Parathyroid adenoma (tissue), 2 donors: Measurements from ENCODE around the gene SNRPD3.

ENCODE experiments used
- H2AFZ ChIP-seq: fragments of 300-600 bp; sonication (generic); one replicate; pipeline ENCODE4 v1.7.0; 2017; ENCODE audit warnings: antibody characterized with exemption, mild to moderate bottlenecking
- H3K27ac ChIP-seq: fragments of 300-600 bp; sonication (generic); one replicate; pipeline ENCODE4 v1.7.0; 2017
- H3K27me3 ChIP-seq: fragments of 300-600 bp; sonication (generic); one replicate; pipeline ENCODE4 v1.7.0; 2017; ENCODE audit warnings: low read length; ENCODE audit not compliant: control insufficient read depth, insufficient read depth
- H3K36me3 ChIP-seq: fragments of 300-600 bp; sonication (generic); one replicate; pipeline ENCODE4 v1.7.0; 2017; ENCODE audit warnings: low read length; ENCODE audit not compliant: control insufficient read depth, insufficient read depth
- H3K4me1 ChIP-seq: fragments of 300-600 bp; sonication (generic); one replicate; pipeline ENCODE4 v1.7.0; 2017; ENCODE audit warnings: control low read depth
- H3K4me2 ChIP-seq: fragments of 300-600 bp; sonication (generic); one replicate; pipeline ENCODE4 v1.7.0; 2017; ENCODE audit warnings: low read length
- H3K4me3 ChIP-seq: fragments of 300-600 bp; sonication (generic); one replicate; pipeline ENCODE4 v1.7.0; 2017; ENCODE audit warnings: low read depth, low read length
- H3K79me2 ChIP-seq: fragments of 300-600 bp; sonication (generic); one replicate; pipeline ENCODE4 v1.7.0; 2017; ENCODE audit warnings: control low read depth
- H3K9ac ChIP-seq: fragments of 300-600 bp; sonication (generic); one replicate; pipeline ENCODE4 v1.7.0; 2017; ENCODE audit warnings: mild to moderate bottlenecking
- H3K9me3 ChIP-seq: fragments of 300-600 bp; sonication (generic); one replicate; pipeline ENCODE4 v1.7.0; 2017; ENCODE audit warnings: low read length; ENCODE audit not compliant: control insufficient read depth
- TF ChIP-seq, protein P1 (sequence below): fragments of 300-600 bp; sonication (generic); IDR thresholded peaks from one replicate; pipeline ENCODE4 v1.7.0; 2017; ENCODE audit warnings: antibody characterized with exemption, mild to moderate bottlenecking
- donor health status: primary hyperparathyroidism.

Gene SNRPD3

DNA sequence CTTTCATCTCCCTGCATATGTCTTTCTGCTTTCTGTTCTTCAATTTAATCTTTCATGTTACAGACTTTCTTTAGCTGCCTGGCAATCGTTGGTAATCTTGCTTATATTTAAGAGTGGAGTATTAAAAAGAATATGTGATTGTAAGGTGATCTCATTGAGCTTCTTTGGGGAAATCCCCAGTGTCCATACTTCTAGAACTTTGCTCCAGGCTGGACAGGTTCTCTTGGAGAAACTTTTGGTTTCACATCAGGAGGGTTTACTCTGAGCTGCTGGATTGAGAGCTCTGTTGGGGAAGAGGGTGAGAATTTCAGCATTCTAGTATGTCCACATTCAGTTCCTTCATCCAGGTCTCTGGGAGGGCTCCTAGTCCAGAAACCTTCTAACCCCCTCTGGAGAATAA is 21.0 kb downstream of the SNRPD3 start:
- Histone ChIP-seq H3K36me3 (no peaks in the 10 kb centered on the region), H3K27ac (no peak overlapping the region), H3K79me2 (no peaks in the 10 kb centered on the region)

DNA sequence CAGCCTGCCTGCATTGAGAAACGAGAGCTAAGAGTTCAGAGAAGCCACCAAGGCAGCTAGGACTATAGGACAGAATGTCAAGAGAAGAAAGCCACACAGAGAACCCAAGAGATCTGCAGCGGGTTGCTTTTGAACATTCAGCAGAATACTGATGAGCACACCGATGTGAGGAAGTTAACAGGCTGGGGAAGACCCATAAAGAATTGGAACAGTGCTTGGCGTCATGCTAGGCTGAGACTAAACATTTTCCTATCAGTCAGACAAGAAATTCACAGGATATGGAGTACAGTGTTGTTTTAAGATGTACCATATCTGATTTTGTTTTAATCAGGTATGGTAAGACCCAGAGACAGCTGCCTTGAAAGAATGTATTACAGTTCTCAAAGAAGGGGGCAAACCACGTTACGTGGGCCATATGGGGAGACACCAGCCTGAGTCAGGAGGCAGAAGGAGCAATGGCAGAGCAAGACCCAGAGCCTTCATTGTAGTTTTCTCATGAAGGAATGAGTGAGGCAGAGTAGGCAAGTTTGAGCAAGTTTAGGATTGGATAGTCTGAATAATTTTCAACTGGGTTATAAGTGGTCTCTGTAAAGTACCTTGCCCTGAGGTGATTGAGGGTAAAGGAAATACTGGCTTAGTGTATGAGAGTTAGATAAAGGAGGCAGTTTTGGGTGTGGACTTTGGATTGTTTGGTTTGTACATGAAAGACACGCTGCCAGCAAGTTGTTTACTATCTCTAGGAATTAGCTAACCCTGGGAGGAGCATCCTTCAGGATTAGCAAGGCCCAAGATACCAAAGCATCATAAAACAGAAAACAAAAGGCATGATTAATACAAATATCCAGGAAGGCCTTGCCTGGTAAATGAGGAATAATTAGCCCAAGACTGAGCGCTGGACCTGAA is 22.8 kb downstream of the SNRPD3 start:
- Histone ChIP-seq H3K27ac (no peak overlapping the region), H3K9ac (no peak overlapping the region), H3K4me1 (no peaks in the 10 kb centered on the region), H3K4me3 (no peak overlapping the region), H3K27me3 (no peaks in the 10 kb centered on the region), H2AFZ (no peak overlapping the region), H3K4me2 (no peak overlapping the region), H3K9me3 (no peaks in the 10 kb centered on the region), H3K79me2 (no peaks in the 10 kb centered on the region), H3K36me3 (no peaks in the 10 kb centered on the region)
- TF ChIP-seq, protein P1, sequence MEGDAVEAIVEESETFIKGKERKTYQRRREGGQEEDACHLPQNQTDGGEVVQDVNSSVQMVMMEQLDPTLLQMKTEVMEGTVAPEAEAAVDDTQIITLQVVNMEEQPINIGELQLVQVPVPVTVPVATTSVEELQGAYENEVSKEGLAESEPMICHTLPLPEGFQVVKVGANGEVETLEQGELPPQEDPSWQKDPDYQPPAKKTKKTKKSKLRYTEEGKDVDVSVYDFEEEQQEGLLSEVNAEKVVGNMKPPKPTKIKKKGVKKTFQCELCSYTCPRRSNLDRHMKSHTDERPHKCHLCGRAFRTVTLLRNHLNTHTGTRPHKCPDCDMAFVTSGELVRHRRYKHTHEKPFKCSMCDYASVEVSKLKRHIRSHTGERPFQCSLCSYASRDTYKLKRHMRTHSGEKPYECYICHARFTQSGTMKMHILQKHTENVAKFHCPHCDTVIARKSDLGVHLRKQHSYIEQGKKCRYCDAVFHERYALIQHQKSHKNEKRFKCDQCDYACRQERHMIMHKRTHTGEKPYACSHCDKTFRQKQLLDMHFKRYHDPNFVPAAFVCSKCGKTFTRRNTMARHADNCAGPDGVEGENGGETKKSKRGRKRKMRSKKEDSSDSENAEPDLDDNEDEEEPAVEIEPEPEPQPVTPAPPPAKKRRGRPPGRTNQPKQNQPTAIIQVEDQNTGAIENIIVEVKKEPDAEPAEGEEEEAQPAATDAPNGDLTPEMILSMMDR, result no peak

More for the DNA sequence above, 21.0 kb downstream of the SNRPD3 start:
- no peak overlapping the region for H2AFZ ChIP-seq
- H3K4me3 ChIP-seq, result no peak overlapping the region
- H3K9ac ChIP-seq, result no peak overlapping the region
- TF ChIP-seq, protein P1, result no peak
- H3K4me2 ChIP-seq, result no peak overlapping the region
- no peaks in the 10 kb centered on the region for H3K4me1 ChIP-seq
- H3K9me3 ChIP-seq, result no peaks in the 10 kb centered on the region
- no peaks in the 10 kb centered on the region for H3K27me3 ChIP-seq

DNA sequence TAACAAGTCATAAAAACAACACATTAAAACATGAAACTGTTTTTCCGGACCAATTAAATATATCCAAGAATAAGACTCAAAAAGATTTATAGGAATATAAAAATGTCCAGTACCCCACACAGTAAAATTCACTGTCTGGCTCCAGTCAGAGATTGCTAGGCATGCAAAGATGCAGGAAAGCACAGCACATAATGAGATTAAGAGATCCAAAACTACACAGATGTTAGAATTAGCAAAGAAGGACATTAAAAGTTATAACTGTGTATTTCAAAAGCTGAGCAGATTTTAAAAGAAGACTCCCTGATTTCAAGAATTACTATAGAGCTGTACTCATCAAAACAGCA is 23.4 kb downstream of the SNRPD3 start:
- Histone ChIP-seq H3K9me3 (no peaks in the 10 kb centered on the region), H3K9ac (no peak overlapping the region), H2AFZ (no peak overlapping the region), H3K79me2 (no peaks in the 10 kb centered on the region), H3K27me3 (no peaks in the 10 kb centered on the region), H3K4me1 (no peaks in the 10 kb centered on the region), H3K27ac (no peak overlapping the region), H3K4me2 (no peak overlapping the region), H3K4me3 (no peak overlapping the region), H3K36me3 (no peaks in the 10 kb centered on the region)
- TF ChIP-seq, protein P1, result no peak

DNA sequence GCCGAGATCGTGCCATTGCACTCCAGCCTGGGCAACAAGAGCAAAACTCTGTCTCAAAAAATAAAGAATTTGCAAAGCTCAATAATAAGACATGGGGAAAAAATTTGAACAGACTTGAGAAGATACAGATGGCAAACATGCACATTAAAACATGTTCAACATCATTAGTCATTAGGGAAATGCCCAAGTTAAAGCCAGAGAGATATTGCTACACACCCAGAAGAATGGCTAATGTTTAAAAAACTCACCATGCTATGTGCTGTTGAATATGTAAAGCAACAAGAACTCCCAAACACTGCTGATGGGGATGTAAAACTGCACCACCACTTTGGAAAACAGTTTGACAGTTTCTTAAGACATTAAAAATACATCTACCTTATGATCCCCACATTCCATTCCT is 24.5 kb downstream of the SNRPD3 start:
- no peak overlapping the region for H3K9ac ChIP-seq
- H3K27ac ChIP-seq, result no peak overlapping the region
- no peaks in the 10 kb centered on the region for H3K27me3 ChIP-seq
- no peaks in the 10 kb centered on the region for H3K9me3 ChIP-seq
- no peaks in the 10 kb centered on the region for H3K36me3 ChIP-seq
- no peak overlapping the region for H3K4me2 ChIP-seq
- no peaks in the 10 kb centered on the region for H3K79me2 ChIP-seq
- H2AFZ ChIP-seq, result no peak overlapping the region
- no peaks in the 10 kb centered on the region for H3K4me1 ChIP-seq
- H3K4me3 ChIP-seq, result no peak overlapping the region
- TF ChIP-seq, protein P1, result no peak
